RWPE1 (cell line): ENCODE data around the gene MTHFD2L.

Source experiments
- CTCF ChIA-PET: fragments of 350-600 bp; sonication (Branson Sonifier 250); formaldehyde crosslinking; extraction: SDS; loops from one replicate; lab custom pipeline; 2021; lab: Yijun Ruan, JAX
- POLR2A ChIA-PET: fragments of 400-600 bp; formaldehyde crosslinking; extraction: SDS; loops from one replicate; lab custom pipeline; 2020; ENCODE audit warnings: antibody characterized with exemption; ENCODE audit not compliant: low non-redundant PET; lab: Yijun Ruan, JAX
- DNase-seq: peaks from one replicate; pipeline ENCODE4 v3.0.0; 2012; ENCODE audit warnings: low spot score
- H3K27ac ChIP-seq: fragments of 450-650 bp; 2 replicates; pipeline ENCODE4 v1.5.1; 2017
- TF ChIP-seq, protein P1 (sequence below): fragments of 450-650 bp; conservative IDR thresholded peaks from 2 replicates; pipeline ENCODE4 v1.5.1; 2017; ENCODE audit warnings: low read depth, mild to moderate bottlenecking

Gene MTHFD2L

DNA sequence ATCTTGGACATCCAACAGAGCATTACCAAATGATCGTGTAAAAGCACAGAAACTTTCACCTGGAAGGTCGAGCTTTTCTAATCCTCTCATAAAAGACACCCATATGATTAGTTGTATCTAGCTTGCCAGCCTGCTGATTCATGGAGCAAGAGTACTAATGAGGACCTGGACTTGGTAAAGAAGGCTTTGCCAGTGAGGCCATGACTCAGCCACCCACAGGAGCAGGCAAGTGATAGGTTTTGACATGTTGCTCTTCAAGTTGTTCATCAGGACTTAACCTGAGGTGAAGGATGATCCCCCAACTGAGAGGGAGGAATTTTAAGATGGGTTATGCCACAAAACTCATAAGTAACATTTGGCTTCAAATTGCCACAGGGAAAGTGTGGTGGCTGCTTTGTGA is 125.7 kb downstream of the MTHFD2L start:
- POLR2A ChIA-PET: no interaction called here
- H3K27ac ChIP-seq: no peak overlapping the region
- CTCF ChIA-PET: no interaction called here
- peak; percentile 88 for DNase-seq
- TF ChIP-seq, protein P1, sequence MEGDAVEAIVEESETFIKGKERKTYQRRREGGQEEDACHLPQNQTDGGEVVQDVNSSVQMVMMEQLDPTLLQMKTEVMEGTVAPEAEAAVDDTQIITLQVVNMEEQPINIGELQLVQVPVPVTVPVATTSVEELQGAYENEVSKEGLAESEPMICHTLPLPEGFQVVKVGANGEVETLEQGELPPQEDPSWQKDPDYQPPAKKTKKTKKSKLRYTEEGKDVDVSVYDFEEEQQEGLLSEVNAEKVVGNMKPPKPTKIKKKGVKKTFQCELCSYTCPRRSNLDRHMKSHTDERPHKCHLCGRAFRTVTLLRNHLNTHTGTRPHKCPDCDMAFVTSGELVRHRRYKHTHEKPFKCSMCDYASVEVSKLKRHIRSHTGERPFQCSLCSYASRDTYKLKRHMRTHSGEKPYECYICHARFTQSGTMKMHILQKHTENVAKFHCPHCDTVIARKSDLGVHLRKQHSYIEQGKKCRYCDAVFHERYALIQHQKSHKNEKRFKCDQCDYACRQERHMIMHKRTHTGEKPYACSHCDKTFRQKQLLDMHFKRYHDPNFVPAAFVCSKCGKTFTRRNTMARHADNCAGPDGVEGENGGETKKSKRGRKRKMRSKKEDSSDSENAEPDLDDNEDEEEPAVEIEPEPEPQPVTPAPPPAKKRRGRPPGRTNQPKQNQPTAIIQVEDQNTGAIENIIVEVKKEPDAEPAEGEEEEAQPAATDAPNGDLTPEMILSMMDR: no peak

- CTCF ChIA-PET: no interaction called here
- no peak overlapping the region for H3K27ac ChIP-seq
- POLR2A ChIA-PET: no interaction called here
- TF ChIP-seq, protein P1: no peak
- peak; percentile 10 for DNase-seq
These were observed 126.1 kb downstream of the MTHFD2L start for GRCh38 chr4:74284053-74284452.

DNA sequence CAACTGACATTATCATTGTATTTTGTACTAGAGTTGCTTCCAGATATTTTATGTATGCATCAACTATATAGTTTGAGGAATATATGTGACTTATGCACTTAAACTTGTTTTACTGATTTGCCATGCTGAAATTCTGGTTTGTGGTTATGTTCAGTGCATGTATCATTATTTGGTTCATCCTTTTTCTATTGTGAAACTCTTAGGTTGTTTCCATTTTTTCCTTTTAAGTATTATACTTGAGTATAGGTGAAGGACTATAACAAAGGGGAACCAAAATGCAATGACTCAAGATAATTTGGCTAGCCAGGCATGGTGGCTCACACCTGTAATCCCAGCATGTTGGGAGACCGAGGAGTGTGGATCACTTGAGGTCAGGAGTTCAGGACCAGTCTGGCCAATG is 129.2 kb downstream of the MTHFD2L start:
- ChIA-PET CTCF (no interaction called here), POLR2A (no interaction called here)
- H3K27ac ChIP-seq: no peak overlapping the region
- TF ChIP-seq, protein P1: no peak
- no peak for DNase-seq

- no peak for DNase-seq
- ChIA-PET POLR2A (no interaction called here), CTCF (interaction anchor here (0.6 kb wide), 1 partner anchor 630 kb away, joined by 3 read pairs; no protein-coding TSS in a partner anchor)
- TF ChIP-seq, protein P1: no peak
- no peak overlapping the region for H3K27ac ChIP-seq
These were observed 129.9 kb downstream of the MTHFD2L start for GRCh38 chr4:74287791-74288190.

DNA sequence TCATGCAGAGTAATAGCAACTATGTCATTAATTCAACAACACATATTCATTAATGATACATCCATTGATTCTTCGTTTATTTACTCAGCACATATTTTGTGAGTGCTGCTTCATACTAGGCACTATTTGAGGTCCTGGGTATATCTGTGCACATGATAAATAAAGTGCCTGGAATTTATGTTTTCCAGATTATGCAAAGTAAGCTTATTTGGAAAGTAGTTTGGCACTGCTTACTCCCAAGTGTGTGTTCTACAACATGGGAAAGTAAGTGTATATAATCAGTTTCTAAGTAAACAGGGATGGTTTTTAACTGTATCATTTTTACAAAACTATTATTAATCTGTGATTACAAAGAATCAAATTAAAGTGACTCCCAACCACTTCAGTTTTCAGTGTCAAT is 133.6 kb downstream of the MTHFD2L start:
- ChIA-PET CTCF (interaction anchor here (0.7 kb wide), 1 partner anchor 691 kb away, joined by 3 read pairs; no protein-coding TSS in a partner anchor), POLR2A (no interaction called here)
- no peak for DNase-seq
- no peak overlapping the region for H3K27ac ChIP-seq
- TF ChIP-seq, protein P1: no peak

DNA sequence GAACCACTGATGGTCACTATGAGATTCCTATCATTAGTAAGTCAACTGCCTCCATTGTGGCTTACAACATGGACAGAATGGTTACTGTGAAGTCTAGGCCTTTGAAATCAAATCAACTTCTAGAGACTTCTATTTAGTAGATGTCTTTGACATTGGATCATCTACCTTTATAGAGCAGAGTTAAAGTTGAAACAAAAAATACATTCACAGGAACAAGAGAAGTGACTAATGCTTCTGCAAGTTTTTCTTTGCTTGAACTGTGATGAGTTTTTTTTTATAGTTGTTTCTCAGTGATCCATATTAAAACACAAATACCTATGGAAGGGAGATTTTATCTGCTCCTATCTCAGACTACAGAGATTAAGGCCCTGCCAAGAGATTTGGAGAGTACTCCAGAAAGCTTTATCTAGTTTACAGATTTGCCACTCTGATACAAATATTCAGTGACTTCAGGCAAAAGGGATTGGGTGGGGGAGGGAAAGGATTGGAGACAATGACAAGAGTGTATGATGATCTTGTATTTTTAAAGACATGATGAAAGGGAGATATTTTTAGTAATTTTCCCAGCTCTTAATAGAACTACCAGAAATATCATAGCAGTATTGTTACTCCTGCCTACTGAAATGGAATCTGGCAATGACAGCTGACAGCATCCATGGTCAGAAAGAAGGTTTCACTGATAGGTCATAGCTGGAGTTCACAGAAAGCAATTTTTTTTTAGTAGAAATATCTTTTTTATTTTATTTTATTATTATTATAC is 134.4 kb downstream of the MTHFD2L start:
- ChIA-PET POLR2A (no interaction called here), CTCF (interaction anchor here (0.6 kb wide), 1 partner anchor 104 kb away, joined by 3 read pairs; no protein-coding TSS in a partner anchor)
- TF ChIP-seq, protein P1: no peak
- H3K27ac ChIP-seq: no peak overlapping the region
- no peak for DNase-seq
